Cardiac muscle cell (in vitro differentiated cells and primary cell): Measurements from ENCODE around the gene EPC1. TPM values are rescaled to one million over a fixed set of nuclear protein-coding genes. Genes with fewer than 3 reads are reported as not detected.
A peak's percentile ranks its signal among the peaks of the same experiment; 100 is the strongest.
"Not testable (repeated sequence)": the region's sequence is repeated elsewhere in the genome, so short reads cannot be mapped to it uniquely, and the experiment has no call there.

Experiments used
- DNase-seq, 2 donors: peaks; one replicate each; pipeline versions ENCODE4 v3.0.0 to v3.0.0-alpha.2; 2010 to 2017; ENCODE audit warnings: low read depth in 1 of 2, low spot score in 1 of 2
- H3K27ac ChIP-seq: fragments of 200-600 bp; sonication (generic); 2 replicates; pipeline ENCODE4 v1.5.1; 2016
- H3K27me3 ChIP-seq: fragments of 200-600 bp; sonication (generic); 2 replicates; pipeline ENCODE4 v1.6.0; 2016; ENCODE audit warnings: control low read depth
- H3K36me3 ChIP-seq: fragments of 200-600 bp; sonication (generic); 2 replicates; pipeline ENCODE4 v1.5.1; 2016; ENCODE audit warnings: control low read depth
- H3K4me1 ChIP-seq: fragments of 200-600 bp; sonication (generic); 2 replicates; pipeline ENCODE4 v1.8.1; 2017; ENCODE audit warnings: low read depth, mild to moderate bottlenecking, mixed run types
- H3K4me3 ChIP-seq: fragments of 200-600 bp; sonication (generic); 2 replicates; pipeline ENCODE4 v1.5.1; 2016; ENCODE audit warnings: mild to moderate bottlenecking
- H3K9me3 ChIP-seq: fragments of 200-600 bp; sonication (generic); 2 replicates; pipeline ENCODE4 v1.5.1; 2017; ENCODE audit warnings: low read depth, mild to moderate bottlenecking, control low read depth
- CTCF ChIP-seq: IDR thresholded peaks from 2 replicates; pipeline ENCODE4 v1.5.1; 2012; ENCODE audit warnings: low read depth, mild to moderate bottlenecking, low read length
- polyA plus RNA-seq: library from polyadenylated mRNA; unstranded; fragments of >200 nt; fragmentation: Nextera tagmentation; extraction: Ambion mirVana; gene quantifications from 2 replicates; pipeline ENCODE4 v1.2.1, GENCODE V29; 2016
- total RNA-seq: library from RNA; depleted of rRNA; stranded (reverse); fragments of >200 nt; gene quantifications from 2 replicates; pipeline ENCODE4 v1.2.3, GENCODE V29; 2016

Gene EPC1
- total and polyA plus RNA-seq, 2 experiments from 2014 or later, result 12.9 to 25.4 TPM

- no peak for TF ChIP-seq CTCF
- Histone ChIP-seq H3K4me3 (no peak overlapping the region), H3K27ac (no peak overlapping the region), H3K27me3 (no peaks in the 10 kb centered on the region), H3K4me1 (no peaks in the 10 kb centered on the region), H3K36me3 (no peaks in the 10 kb centered on the region), H3K9me3 (no peaks in the 10 kb centered on the region)
- DNase-seq, result peak in 1 of 2 donors; percentile 23
Observed at GRCh38 chr10:32237644-32238345, 109.2 kb downstream of the EPC1 start.

GRCh38 chr10:32234471-32234870 lies 112.5 kb downstream of the EPC1 start:
- Histone ChIP-seq H3K4me3 (no peak overlapping the region), H3K27ac (no peak overlapping the region), H3K36me3 (no peaks in the 10 kb centered on the region), H3K4me1 (no peaks in the 10 kb centered on the region), H3K9me3 (no peaks in the 10 kb centered on the region), H3K27me3 (no peaks in the 10 kb centered on the region)
- TF ChIP-seq CTCF, result no peak
- no peak for DNase-seq

DNA sequence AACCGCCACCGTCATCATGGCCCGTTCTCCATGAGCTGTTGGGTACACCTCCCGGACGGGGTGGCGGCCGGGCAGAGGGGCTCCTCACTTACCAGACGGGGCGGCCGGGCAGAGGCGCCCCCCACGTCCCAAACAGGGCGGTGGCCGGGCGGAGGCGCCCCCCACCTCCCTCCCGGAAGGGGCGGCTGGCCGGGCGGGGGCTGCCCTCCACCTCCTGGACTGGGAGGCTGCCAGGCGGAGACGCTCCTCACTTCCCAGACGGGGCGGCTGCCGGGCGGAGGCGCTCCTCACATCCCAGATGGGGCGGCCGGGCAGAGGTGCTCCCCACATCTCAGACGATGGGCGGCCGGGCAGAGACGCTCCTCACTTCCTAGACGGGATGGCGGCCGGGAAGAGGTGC lies 113.6 kb downstream of the EPC1 start:
- H3K36me3 ChIP-seq, H3K4me3 ChIP-seq, H3K27me3 ChIP-seq, DNase-seq, H3K4me1 ChIP-seq, H3K27ac ChIP-seq, H3K9me3 ChIP-seq: not testable (repeated sequence)

- Histone ChIP-seq H3K9me3 (no peaks in the 10 kb centered on the region), H3K27me3 (no peaks in the 10 kb centered on the region), H3K36me3 (no peaks in the 10 kb centered on the region), H3K27ac (no peak overlapping the region), H3K4me1 (no peaks in the 10 kb centered on the region), H3K4me3 (no peak overlapping the region)
- TF ChIP-seq CTCF, result no peak
- no peak for DNase-seq
Observed at GRCh38 chr10:32232378-32232777, 114.6 kb downstream of the EPC1 start.

DNA sequence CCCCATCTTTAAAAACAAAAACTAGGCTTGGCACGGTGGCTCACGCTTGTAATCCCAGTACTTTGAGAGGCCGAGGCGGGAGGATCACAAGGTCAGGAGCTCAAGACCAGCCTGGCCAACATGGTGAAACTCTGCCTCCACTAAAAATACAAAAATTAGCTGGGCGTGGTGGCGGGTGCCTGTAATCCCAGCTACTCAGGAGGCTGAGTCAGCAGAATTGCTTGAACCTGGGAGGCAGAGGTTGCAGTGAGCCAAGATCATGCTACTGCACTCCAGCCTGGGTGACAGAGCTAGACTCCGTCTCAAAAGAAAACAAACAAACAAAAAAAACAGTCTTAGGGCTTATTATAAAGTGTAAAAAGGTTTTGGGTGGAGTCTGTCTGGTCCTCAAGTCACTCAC lies 117.2 kb downstream of the EPC1 start:
- H3K9me3 ChIP-seq, H3K27me3 ChIP-seq, H3K4me1 ChIP-seq, H3K4me3 ChIP-seq, H3K36me3 ChIP-seq, H3K27ac ChIP-seq, DNase-seq: not testable (repeated sequence)

- DNase-seq, result no peak
- Histone ChIP-seq H3K4me1 (no peaks in the 10 kb centered on the region), H3K27me3 (no peaks in the 10 kb centered on the region), H3K9me3 (no peaks in the 10 kb centered on the region), H3K36me3 (no peaks in the 10 kb centered on the region), H3K4me3 (no peak overlapping the region), H3K27ac (no peak overlapping the region)
- no peak for TF ChIP-seq CTCF
Observed at GRCh38 chr10:32229170-32229569, 117.8 kb downstream of the EPC1 start.

DNA sequence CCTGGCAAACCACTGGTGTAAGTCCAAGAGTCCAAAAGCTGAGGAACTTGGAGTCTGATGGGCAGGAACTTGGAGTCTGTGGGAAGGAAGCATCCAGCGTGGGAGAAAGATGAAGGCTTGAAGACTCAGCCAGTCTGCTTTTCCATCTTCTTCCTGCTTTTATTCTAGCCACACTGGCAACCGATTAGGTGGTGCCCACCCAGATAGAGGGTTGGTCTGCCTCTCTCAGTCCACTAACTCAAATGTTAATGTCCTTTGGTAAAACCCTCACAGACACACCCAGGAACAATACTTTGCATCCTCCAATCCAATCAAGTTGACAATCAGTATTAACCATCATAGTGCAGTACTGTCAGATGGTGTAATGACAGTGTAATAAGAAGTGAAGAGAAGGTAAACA lies 119.2 kb downstream of the EPC1 start:
- Histone ChIP-seq H3K9me3 (no peaks in the 10 kb centered on the region), H3K27me3 (no peaks in the 10 kb centered on the region), H3K4me3 (no peak overlapping the region), H3K4me1 (no peaks in the 10 kb centered on the region), H3K27ac (no peak overlapping the region), H3K36me3 (no peaks in the 10 kb centered on the region)
- DNase-seq, result no peak
- TF ChIP-seq CTCF, result no peak
